SU-DHL-6 (cell line): ENCODE results near the gene MPRIP.

Experiments used
- H2AFZ ChIP-seq: fragments of 200-600 bp; sonication (generic); 2 replicates; pipeline ENCODE4 v1.6.1; 2014; ENCODE audit warnings: low read depth, mild to moderate bottlenecking, moderate library complexity, mixed read lengths, antibody characterized with exemption, low read length; ENCODE audit not compliant: severe bottlenecking
- H3F3A ChIP-seq: fragments of 200-600 bp; shearing (Covaris generic); 2 replicates; pipeline ENCODE4 v1.6.0; 2016; ENCODE audit warnings: antibody characterized with exemption, mild to moderate bottlenecking; ENCODE audit not compliant: insufficient read depth
- H3K27ac ChIP-seq: fragments of 200-600 bp; sonication (generic); 2 replicates; pipeline ENCODE4 v1.5.1; 2016; ENCODE audit warnings: low read depth, mild to moderate bottlenecking, low read length, moderate library complexity, mixed read lengths
- H3K27me3 ChIP-seq: fragments of 200-600 bp; sonication (generic), shearing (Covaris generic); 2 replicates; pipeline ENCODE4 v1.6.0; 2014; ENCODE audit warnings: mild to moderate bottlenecking, low read length
- H3K36me3 ChIP-seq: fragments of 200-600 bp; sonication (generic); 2 replicates; pipeline ENCODE4 v1.6.1; 2014; ENCODE audit warnings: mild to moderate bottlenecking, low read length, mixed read lengths
- H3K4me2 ChIP-seq: fragments of 300-600, 200-600 bp; shearing (Covaris generic), sonication (generic); 2 replicates; pipeline ENCODE4 v1.6.0; 2014; ENCODE audit warnings: low read length, low read depth, mild to moderate bottlenecking; ENCODE audit not compliant: poor library complexity, severe bottlenecking
- H3K4me3 ChIP-seq: fragments of 200-600 bp; sonication (generic); 2 replicates; pipeline ENCODE4 v1.5.1; 2014; ENCODE audit warnings: antibody characterized with exemption, low read length, mild to moderate bottlenecking, mixed read lengths; ENCODE audit not compliant: insufficient read depth, poor library complexity, severe bottlenecking
- H3K79me2 ChIP-seq: fragments of 200-600 bp; sonication (generic); 2 replicates; pipeline ENCODE4 v1.6.1; 2014; ENCODE audit warnings: mild to moderate bottlenecking, low read length, moderate library complexity; ENCODE audit not compliant: insufficient read depth
- H3K9ac ChIP-seq: fragments of 200-600 bp; sonication (generic); 2 replicates; pipeline ENCODE4 v1.7.0; 2014; ENCODE audit warnings: mild to moderate bottlenecking, low read length
- H3K9me2 ChIP-seq: fragments of 200-600 bp; sonication (generic); replicated peaks from 2 replicates; pipeline ENCODE4 v1.6.1; 2014; ENCODE audit warnings: low read length; ENCODE audit not compliant: insufficient read depth
- H3K9me3 ChIP-seq: fragments of 200-600 bp; sonication (generic); 2 replicates; pipeline ENCODE4 v1.6.1; 2014; ENCODE audit warnings: low read length, mixed read lengths; ENCODE audit not compliant: insufficient read depth
- H4K20me1 ChIP-seq: fragments of 200-600 bp; sonication (generic); 2 replicates; pipeline ENCODE4 v1.6.1; 2014; ENCODE audit warnings: low read depth, mild to moderate bottlenecking, antibody characterized with exemption, low read length, moderate library complexity, mixed read lengths
- EZH2phosphoT487 ChIP-seq: fragments of 200-600 bp; sonication (generic), shearing (Covaris generic); conservative IDR thresholded peaks from 2 replicates; pipeline ENCODE4 v1.6.1; 2018; ENCODE audit warnings: mild to moderate bottlenecking, antibody characterized with exemption, low read length, moderate library complexity, mixed read lengths
- TF ChIP-seq, protein P1 (sequence below): fragments of 200-600 bp; sonication (generic); IDR thresholded peaks from one replicate; pipeline ENCODE4 v1.5.1; 2017; ENCODE audit warnings: antibody characterized with exemption, mild to moderate bottlenecking, low read length, moderate library complexity; ENCODE audit not compliant: insufficient read depth, poor library complexity, severe bottlenecking

Gene MPRIP

DNA sequence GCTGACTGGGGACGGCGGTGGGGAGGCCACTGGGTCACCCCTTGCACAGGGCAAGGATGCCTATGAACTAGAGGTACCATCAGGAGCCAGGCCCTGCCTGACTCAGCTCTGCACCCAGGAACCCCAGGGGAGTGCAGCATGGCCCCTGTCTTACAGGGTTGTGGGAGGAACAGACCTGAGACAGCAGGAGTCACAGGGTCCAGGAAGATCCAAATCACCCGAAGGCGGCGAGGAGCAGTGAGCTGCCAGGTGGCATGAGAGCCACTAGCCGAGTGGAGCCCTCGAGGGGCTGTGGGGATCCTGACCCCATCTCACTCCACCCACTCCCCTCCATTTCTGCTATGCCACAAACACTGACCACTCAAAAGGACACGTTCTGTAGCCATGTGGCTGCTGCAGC, 133.1 kb downstream of the MPRIP start:
- Histone ChIP-seq H3K9me2 (no peaks in the 10 kb centered on the region), H3K27ac (no peak overlapping the region), H3K27me3 (no peaks in the 10 kb centered on the region), H3K36me3 (no peaks in the 10 kb centered on the region), H2AFZ (no peak overlapping the region), H3F3A (no peaks in the 10 kb centered on the region), H3K79me2 (no peaks in the 10 kb centered on the region), H4K20me1 (no peaks in the 10 kb centered on the region), H3K9ac (no peak overlapping the region), H3K4me3 (no peak overlapping the region), H3K9me3 (no peaks in the 10 kb centered on the region), H3K4me2 (no peak overlapping the region)
- TF ChIP-seq, protein P1, sequence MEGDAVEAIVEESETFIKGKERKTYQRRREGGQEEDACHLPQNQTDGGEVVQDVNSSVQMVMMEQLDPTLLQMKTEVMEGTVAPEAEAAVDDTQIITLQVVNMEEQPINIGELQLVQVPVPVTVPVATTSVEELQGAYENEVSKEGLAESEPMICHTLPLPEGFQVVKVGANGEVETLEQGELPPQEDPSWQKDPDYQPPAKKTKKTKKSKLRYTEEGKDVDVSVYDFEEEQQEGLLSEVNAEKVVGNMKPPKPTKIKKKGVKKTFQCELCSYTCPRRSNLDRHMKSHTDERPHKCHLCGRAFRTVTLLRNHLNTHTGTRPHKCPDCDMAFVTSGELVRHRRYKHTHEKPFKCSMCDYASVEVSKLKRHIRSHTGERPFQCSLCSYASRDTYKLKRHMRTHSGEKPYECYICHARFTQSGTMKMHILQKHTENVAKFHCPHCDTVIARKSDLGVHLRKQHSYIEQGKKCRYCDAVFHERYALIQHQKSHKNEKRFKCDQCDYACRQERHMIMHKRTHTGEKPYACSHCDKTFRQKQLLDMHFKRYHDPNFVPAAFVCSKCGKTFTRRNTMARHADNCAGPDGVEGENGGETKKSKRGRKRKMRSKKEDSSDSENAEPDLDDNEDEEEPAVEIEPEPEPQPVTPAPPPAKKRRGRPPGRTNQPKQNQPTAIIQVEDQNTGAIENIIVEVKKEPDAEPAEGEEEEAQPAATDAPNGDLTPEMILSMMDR, result no peak
- TF ChIP-seq EZH2phosphoT487, result no peak

DNA sequence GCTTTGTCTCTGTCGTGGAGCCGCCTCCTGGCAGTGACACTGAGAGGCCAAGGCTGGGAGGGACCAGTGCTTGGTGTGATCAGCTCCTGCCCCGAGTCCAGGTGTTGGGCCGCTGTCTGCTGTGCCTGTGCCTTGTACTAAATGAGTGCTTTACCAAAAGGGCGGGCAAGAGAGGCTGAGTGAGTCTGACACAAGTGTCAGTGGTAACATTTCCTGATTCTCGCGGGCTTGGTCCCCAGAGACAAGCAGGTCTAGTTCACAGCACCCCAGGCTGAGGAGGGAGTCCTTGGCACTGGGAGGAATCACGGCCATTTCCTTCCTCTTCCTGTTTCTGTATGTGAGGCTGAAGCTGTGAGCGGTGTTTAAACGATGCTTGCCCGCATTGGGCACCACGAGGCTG, 133.7 kb downstream of the MPRIP start:
- TF ChIP-seq, protein P1, result no peak
- TF ChIP-seq EZH2phosphoT487, result no peak
- Histone ChIP-seq H3K4me2 (no peak overlapping the region), H2AFZ (no peak overlapping the region), H3K9ac (no peak overlapping the region), H3K9me3 (no peaks in the 10 kb centered on the region), H3K79me2 (no peaks in the 10 kb centered on the region), H3K36me3 (no peaks in the 10 kb centered on the region), H3F3A (no peaks in the 10 kb centered on the region), H3K27me3 (no peaks in the 10 kb centered on the region), H3K27ac (no peak overlapping the region), H4K20me1 (no peaks in the 10 kb centered on the region), H3K4me3 (no peak overlapping the region), H3K9me2 (no peaks in the 10 kb centered on the region)

DNA sequence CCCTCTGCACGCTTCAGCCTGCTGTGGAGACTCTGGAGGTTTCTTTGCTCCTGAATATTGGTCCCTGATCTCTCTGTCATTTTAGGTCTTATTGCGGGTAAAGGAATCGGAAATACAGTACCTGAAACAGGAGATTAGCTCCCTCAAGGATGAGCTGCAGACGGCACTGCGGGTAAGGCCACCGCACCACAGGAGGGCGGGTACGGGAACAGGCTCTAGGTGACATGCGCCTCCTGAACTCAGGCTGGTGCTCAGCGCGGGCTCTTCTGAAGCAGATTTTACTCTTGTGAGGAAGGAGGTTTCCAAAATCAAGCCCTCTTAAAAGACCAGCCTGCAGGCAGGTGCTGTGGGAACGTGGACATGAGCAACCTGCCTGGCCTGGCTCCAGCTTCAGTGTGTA, 134.1 kb downstream of the MPRIP start:
- Histone ChIP-seq H3K9ac (no peak overlapping the region), H3K79me2 (no peaks in the 10 kb centered on the region), H3K4me3 (no peak overlapping the region), H2AFZ (no peak overlapping the region), H4K20me1 (no peaks in the 10 kb centered on the region), H3K9me3 (no peaks in the 10 kb centered on the region), H3K27me3 (no peaks in the 10 kb centered on the region), H3K9me2 (no peaks in the 10 kb centered on the region), H3K36me3 (no peaks in the 10 kb centered on the region), H3F3A (no peaks in the 10 kb centered on the region), H3K4me2 (no peak overlapping the region), H3K27ac (no peak overlapping the region)
- TF ChIP-seq EZH2phosphoT487, result no peak
- TF ChIP-seq, protein P1, result no peak

DNA sequence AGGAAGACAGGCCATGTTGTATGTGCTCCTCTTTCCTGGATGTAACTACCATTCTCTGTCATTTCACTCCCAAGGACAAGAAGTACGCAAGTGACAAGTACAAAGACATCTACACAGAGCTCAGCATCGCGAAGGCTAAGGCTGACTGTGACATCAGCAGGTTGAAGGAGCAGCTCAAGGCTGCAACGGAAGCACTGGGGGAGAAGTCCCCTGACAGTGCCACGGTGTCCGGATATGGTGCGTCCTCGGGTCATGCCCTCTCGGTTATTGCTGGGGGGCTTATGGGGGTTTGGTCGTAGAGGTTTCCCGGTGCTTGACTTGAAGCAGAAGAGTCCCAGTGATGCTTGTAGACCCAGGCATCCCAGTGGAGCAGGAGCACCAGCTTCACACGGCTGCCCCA, 134.9 kb downstream of the MPRIP start:
- Histone ChIP-seq H3F3A (no peaks in the 10 kb centered on the region), H2AFZ (no peak overlapping the region), H3K9me3 (no peaks in the 10 kb centered on the region), H3K9ac (no peak overlapping the region), H3K4me3 (no peak overlapping the region), H4K20me1 (no peaks in the 10 kb centered on the region), H3K36me3 (no peaks in the 10 kb centered on the region), H3K9me2 (no peaks in the 10 kb centered on the region), H3K79me2 (no peaks in the 10 kb centered on the region), H3K27ac (no peak overlapping the region), H3K4me2 (no peak overlapping the region), H3K27me3 (no peaks in the 10 kb centered on the region)
- no peak for TF ChIP-seq EZH2phosphoT487
- TF ChIP-seq, protein P1, result no peak
